HepG2 (cell line): ENCODE measurements around the gene SLC22A31. TPM values are rescaled to one million over a fixed set of nuclear protein-coding genes. Genes with fewer than 3 reads are reported as not detected.

ENCODE experiments used
- AGO1 ChIP-seq: fragments of 200-400 bp; formaldehyde crosslinking; IDR thresholded peaks from 2 replicates; pipeline ENCODE4 v1.6.1; 2017; ENCODE audit warnings: mild to moderate bottlenecking, low read depth, low read length, moderate library complexity; ENCODE audit not compliant: poor library complexity, severe bottlenecking
- ATAD3A ChIP-seq: sonication (generic); formaldehyde crosslinking; IDR thresholded peaks from 2 replicates; pipeline ENCODE4 v1.4.0; 2020; ENCODE audit warnings: missing genetic modification reagents
- CBFB ChIP-seq: sonication (generic); formaldehyde crosslinking; IDR thresholded peaks from 2 replicates; pipeline ENCODE4 v1.4.0; 2020; ENCODE audit warnings: missing genetic modification reagents
- CERS6 ChIP-seq: sonication (generic); formaldehyde crosslinking; IDR thresholded peaks from 2 replicates; pipeline ENCODE4 v1.5.0; 2020; ENCODE audit warnings: missing genetic modification reagents
- FOXC1 ChIP-seq: sonication (generic); formaldehyde crosslinking; IDR thresholded peaks from 2 replicates; pipeline ENCODE4 v1.8.0; 2022; ENCODE audit warnings: mild to moderate bottlenecking, missing genetic modification reagents, borderline replicate concordance
- FOXJ3 ChIP-seq: sonication (generic); formaldehyde crosslinking; IDR thresholded peaks from 2 replicates; pipeline ENCODE4 v1.4.0; 2020; ENCODE audit warnings: missing genetic modification reagents, mild to moderate bottlenecking, borderline replicate concordance
- GLI4 ChIP-seq: sonication (generic); formaldehyde crosslinking; IDR thresholded peaks from 2 replicates; pipeline ENCODE4 v1.5.1; 2020; ENCODE audit warnings: missing genetic modification reagents, mild to moderate bottlenecking, moderate library complexity, borderline replicate concordance
- HHEX ChIP-seq: IDR thresholded peaks from 2 replicates; pipeline ENCODE4 v1.6.1; 2016; ENCODE audit warnings: control low read depth
- JDP2 ChIP-seq: sonication (generic); formaldehyde crosslinking; IDR thresholded peaks from 2 replicates; pipeline ENCODE4 v1.8.1; 2022; ENCODE audit warnings: missing genetic modification reagents, borderline replicate concordance
- LBX2 ChIP-seq: sonication (generic); formaldehyde crosslinking; IDR thresholded peaks from 2 replicates; pipeline ENCODE4 v1.5.0; 2020; ENCODE audit warnings: missing genetic modification reagents, mild to moderate bottlenecking, borderline replicate concordance
- MLLT10 ChIP-seq: sonication (generic); formaldehyde crosslinking; IDR thresholded peaks from 2 replicates; pipeline ENCODE4 v1.4.0; 2020; ENCODE audit warnings: missing genetic modification reagents
- NFIB ChIP-seq: sonication (generic); formaldehyde crosslinking; IDR thresholded peaks from 2 replicates; pipeline ENCODE4 v1.9.0; 2021; ENCODE audit warnings: missing genetic modification reagents, mild to moderate bottlenecking, borderline replicate concordance
- SALL2 ChIP-seq: sonication (generic); formaldehyde crosslinking; IDR thresholded peaks from 2 replicates; pipeline ENCODE4 v1.8.1; 2023; ENCODE audit warnings: mild to moderate bottlenecking, missing genetic modification reagents, inconsistent platforms
- SP2 ChIP-seq: sonication (generic); formaldehyde crosslinking; IDR thresholded peaks from 2 replicates; pipeline ENCODE4 v1.5.1; 2020; ENCODE audit warnings: mild to moderate bottlenecking, missing genetic modification reagents
- ZBTB1 ChIP-seq: sonication (generic); formaldehyde crosslinking; IDR thresholded peaks from 2 replicates; pipeline ENCODE4 v1.4.0; 2020; ENCODE audit warnings: missing genetic modification reagents, borderline replicate concordance
- ZFP36 ChIP-seq: fragments of 150-350 bp; IDR thresholded peaks from 2 replicates; pipeline ENCODE4 v1.6.1; 2018; ENCODE audit warnings: borderline replicate concordance, low read length, low read depth; ENCODE audit not compliant: partially characterized antibody
- ZFX ChIP-seq: sonication (generic); formaldehyde crosslinking; IDR thresholded peaks from 2 replicates; pipeline ENCODE4 v1.4.0; 2020; ENCODE audit warnings: mild to moderate bottlenecking, low read depth, missing genetic modification reagents, moderate library complexity
- ZMYM4 ChIP-seq: sonication (generic); formaldehyde crosslinking; IDR thresholded peaks from 2 replicates; pipeline ENCODE4 v1.8.1; 2023; ENCODE audit warnings: mild to moderate bottlenecking, missing genetic modification reagents
- ZNF101 ChIP-seq: sonication (generic); formaldehyde crosslinking; IDR thresholded peaks from 2 replicates; pipeline ENCODE4 v1.4.0; 2020; ENCODE audit warnings: mild to moderate bottlenecking, low read depth, missing genetic modification reagents, borderline replicate concordance
- ZNF354B ChIP-seq: sonication (generic); formaldehyde crosslinking; IDR thresholded peaks from 2 replicates; pipeline ENCODE4 v1.8.0; 2022; ENCODE audit warnings: mild to moderate bottlenecking, missing genetic modification reagents
- ZNF512 ChIP-seq: sonication (generic); formaldehyde crosslinking; IDR thresholded peaks from 2 replicates; pipeline ENCODE4 v1.4.0; 2020; ENCODE audit warnings: mild to moderate bottlenecking, missing genetic modification reagents
- ZNF670 ChIP-seq: sonication (generic); formaldehyde crosslinking; IDR thresholded peaks from 2 replicates; pipeline ENCODE4 v1.8.0; 2022; ENCODE audit warnings: mild to moderate bottlenecking, missing genetic modification reagents, borderline replicate concordance
- ZNF776 ChIP-seq: sonication (generic); formaldehyde crosslinking; IDR thresholded peaks from 2 replicates; pipeline ENCODE4 v1.4.0; 2020; ENCODE audit warnings: mild to moderate bottlenecking, missing genetic modification reagents
- ZNF83 ChIP-seq: sonication (generic); formaldehyde crosslinking; IDR thresholded peaks from 2 replicates; pipeline ENCODE4 v1.4.0; 2020; ENCODE audit warnings: missing genetic modification reagents, mild to moderate bottlenecking, borderline replicate concordance
- polyA plus RNA-seq, 8 experiments: library from polyadenylated mRNA; depleted of rRNA in 3 of 8; stranded (reverse) in 7 of 8; unstranded in 1 of 8; fragments of >200 nt; fragmentation: Illumina TruSeq in 4 of 8; extraction: Trizol in 4 of 8; gene quantifications; 2 replicates each; pipeline versions ENCODE4 v1.2.1 to v1.2.3, GENCODE V29; 2011 to 2016; ENCODE audit warnings: low read depth in 4 of 8, missing spikeins in 1 of 8, mixed read lengths in 1 of 8; ENCODE audit not compliant: insufficient read depth in 1 of 8
- total RNA-seq, 5 experiments: library from RNA; depleted of rRNA; stranded (reverse); fragments of >200 nt; fragmentation: Illumina TruSeq; extraction: Trizol; gene quantifications; 2 replicates each; pipeline ENCODE4 v1.2.3, GENCODE V29; 2016; ENCODE audit warnings: low read depth in 1 of 5
- TF ChIP-seq, protein P1 (sequence below): sonication (generic); formaldehyde crosslinking; IDR thresholded peaks from 2 replicates; pipeline ENCODE4 v1.5.0; 2020; ENCODE audit warnings: mild to moderate bottlenecking, low read depth, missing genetic modification reagents, borderline replicate concordance

Gene SLC22A31
- total and polyA plus RNA-seq, 2 of the 13 experiments (the other 11 are each of a cell fraction or from before 2014, with no cell fraction given), result 67.3 to 83.3 TPM

DNA sequence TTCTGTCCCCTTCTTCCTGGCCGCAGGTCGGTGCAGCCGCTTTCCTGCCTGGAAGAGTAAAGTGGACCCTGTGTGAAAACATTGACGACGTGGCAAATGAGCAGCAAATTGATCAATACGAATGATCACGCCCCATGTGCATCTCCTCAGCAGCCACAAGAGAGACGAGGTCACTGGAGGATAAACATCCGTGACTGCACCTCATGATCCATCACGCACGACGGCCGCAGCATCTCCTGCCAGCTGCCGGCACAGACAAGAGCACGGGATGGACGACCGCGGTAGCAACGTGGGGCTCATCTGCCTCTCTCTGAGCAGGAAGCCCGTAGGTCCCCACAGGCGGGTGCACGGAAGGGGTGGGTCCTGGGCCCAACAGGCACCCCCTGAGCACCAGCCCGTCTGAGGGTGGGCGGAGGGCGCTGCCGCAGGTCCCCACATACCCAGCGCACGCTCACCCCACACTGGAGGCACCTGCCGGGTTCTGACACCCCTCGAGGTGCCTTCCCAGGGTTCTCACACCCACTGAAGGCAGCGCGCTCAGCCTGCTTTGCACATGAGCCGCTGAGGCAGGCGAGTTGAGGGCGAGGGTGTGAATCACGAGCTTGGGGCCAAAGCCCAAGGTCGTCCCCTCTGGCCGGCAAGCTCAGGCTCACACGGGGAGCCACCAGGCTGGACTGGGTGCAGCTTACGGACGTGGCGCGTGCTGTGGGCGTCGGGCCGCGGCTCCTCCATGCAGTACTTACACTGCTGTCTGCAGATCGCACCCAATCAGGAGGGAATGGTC is 41.1 kb downstream of the SLC22A31 start (continued):
- TF ChIP-seq AGO1 (peak; percentile 27), LBX2 (CRISPR knock-in tag) (peak; percentile 81; the same call in 1 of the 2 replicates), FOXJ3 (CRISPR knock-in tag) (no peak), ATAD3A (CRISPR knock-in tag) (no peak), ZFX (CRISPR knock-in tag) (peak; percentile 51), ZNF354B (CRISPR knock-in tag) (0 out of 2 replicates have a peak, but pooled peaks have one; percentile 25), NFIB (CRISPR knock-in tag) (no peak), GLI4 (peak; percentile 91), ZNF776 (peak; percentile 70; the same call in 1 of the 2 replicates), ZFP36 (no peak), ZNF101 (CRISPR knock-in tag) (no peak), FOXC1 (peak; percentile 98), ZNF83 (CRISPR knock-in tag) (0 out of 2 replicates have a peak, but pooled peaks have one; percentile 82), ZNF670 (CRISPR knock-in tag) (peak; percentile 100), SALL2 (CRISPR knock-in tag) (no peak), JDP2 (CRISPR knock-in tag) (no peak), ZBTB1 (no peak), ZNF512 (CRISPR knock-in tag) (no peak), HHEX (no peak), CBFB (peak; percentile 59; the same call in 1 of the 2 replicates), ZMYM4 (peak; percentile 69; the same call in 1 of the 2 replicates), MLLT10 (CRISPR knock-in tag) (no peak), SP2 (CRISPR knock-in tag) (0 out of 2 replicates have a peak, but pooled peaks have one; percentile 18), CERS6 (peak; percentile 92; the same call in 1 of the 2 replicates)
- TF ChIP-seq, protein P1, sequence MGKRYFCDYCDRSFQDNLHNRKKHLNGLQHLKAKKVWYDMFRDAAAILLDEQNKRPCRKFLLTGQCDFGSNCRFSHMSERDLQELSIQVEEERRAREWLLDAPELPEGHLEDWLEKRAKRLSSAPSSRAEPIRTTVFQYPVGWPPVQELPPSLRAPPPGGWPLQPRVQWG (CRISPR knock-in tag), result 0 out of 2 replicates have a peak, but pooled peaks have one; percentile 45
